DND-41 (cell line): ENCODE data around the gene PEX14.

Source experiments
- CTCF ChIP-seq: IDR thresholded peaks from 2 replicates; pipeline ENCODE4 v1.5.1; 2012; ENCODE audit warnings: borderline replicate concordance, low read length, moderate library complexity, mild to moderate bottlenecking; ENCODE audit not compliant: poor library complexity, severe bottlenecking; ENCODE audit errors: extremely low read depth
- EZH2 ChIP-seq: IDR thresholded peaks from 3 replicates; pipeline ENCODE4 v1.6.1; 2012; ENCODE audit warnings: borderline replicate concordance, low read depth, mild to moderate bottlenecking, moderate library complexity, low read length, inconsistent platforms; ENCODE audit not compliant: severe bottlenecking

- TF ChIP-seq CTCF: no peak
- no peak for TF ChIP-seq EZH2
These were observed 153.9 kb downstream of the PEX14 start for GRCh38 chr1:10628685-10629084.
